Measurements from ENCODE around the gene BNC1. TPM values are rescaled to one million over a fixed set of nuclear protein-coding genes. Genes with fewer than 3 reads are reported as not detected.

Gene BNC1
- total RNA-seq, 1 experiment from 2014 or later, result not detected

- Histone ChIP-seq H3K4me2 (ENCODE audit: low read depth, low read length, poor library complexity, severe bottlenecking) (no peak overlapping the region), H3K27ac (ENCODE audit: low read length) (no peak overlapping the region), H3K9me3 (ENCODE audit: low read length) (no peaks in the 10 kb centered on the region), H4K20me1 (ENCODE audit: insufficient read depth, low read depth, low read length) (no peaks in the 10 kb centered on the region), H3K79me2 (ENCODE audit: low read length) (no peaks in the 10 kb centered on the region), H3K4me3 (ENCODE audit: low read length) (no peak overlapping the region), H3K9ac (ENCODE audit: low read length) (no peak overlapping the region), H3K9me2 (replicated peaks; ENCODE audit: insufficient read depth, low read length) (no peaks in the 10 kb centered on the region), H3K27me3 (ENCODE audit: low read length) (no peaks in the 10 kb centered on the region), H2AFZ (ENCODE audit: low read length) (no peak overlapping the region), H3K4me1 (ENCODE audit: low read length) (no peaks in the 10 kb centered on the region), H3K36me3 (ENCODE audit: insufficient read depth, low read length) (no peaks in the 10 kb centered on the region)
- DNase-seq, result no peak
Measured at GRCh38 chr15:83304861-83305703, 20.6 kb upstream of the BNC1 start.

GRCh38 chr15:83303535-83303934 lies 19.1 kb upstream of the BNC1 start:
- Histone ChIP-seq H3K27me3 (ENCODE audit: low read length) (no peaks in the 10 kb centered on the region), H2AFZ (ENCODE audit: low read length) (no peak overlapping the region), H3K9me3 (ENCODE audit: low read length) (no peaks in the 10 kb centered on the region), H3K4me3 (ENCODE audit: low read length) (no peak overlapping the region), H4K20me1 (ENCODE audit: insufficient read depth, low read depth, low read length) (no peaks in the 10 kb centered on the region), H3K9me2 (replicated peaks; ENCODE audit: insufficient read depth, low read length) (no peaks in the 10 kb centered on the region), H3K4me2 (ENCODE audit: low read depth, low read length, poor library complexity, severe bottlenecking) (no peak overlapping the region), H3K9ac (ENCODE audit: low read length) (no peak overlapping the region), H3K4me1 (ENCODE audit: low read length) (no peaks in the 10 kb centered on the region), H3K79me2 (ENCODE audit: low read length) (no peaks in the 10 kb centered on the region), H3K27ac (ENCODE audit: low read length) (no peak overlapping the region), H3K36me3 (ENCODE audit: insufficient read depth, low read length) (no peaks in the 10 kb centered on the region)
- DNase-seq, result no peak

- Histone ChIP-seq H3K79me2 (ENCODE audit: low read length) (no peaks in the 10 kb centered on the region), H3K9me3 (ENCODE audit: low read length) (no peaks in the 10 kb centered on the region), H3K9ac (ENCODE audit: low read length) (no peak overlapping the region), H2AFZ (ENCODE audit: low read length) (no peak overlapping the region), H4K20me1 (ENCODE audit: insufficient read depth, low read depth, low read length) (no peaks in the 10 kb centered on the region), H3K27me3 (ENCODE audit: low read length) (no peaks in the 10 kb centered on the region), H3K4me2 (ENCODE audit: low read depth, low read length, poor library complexity, severe bottlenecking) (no peak overlapping the region), H3K27ac (ENCODE audit: low read length) (no peak overlapping the region), H3K9me2 (replicated peaks; ENCODE audit: insufficient read depth, low read length) (no peaks in the 10 kb centered on the region), H3K36me3 (ENCODE audit: insufficient read depth, low read length) (no peaks in the 10 kb centered on the region), H3K4me3 (ENCODE audit: low read length) (no peak overlapping the region), H3K4me1 (ENCODE audit: low read length) (no peaks in the 10 kb centered on the region)
- no peak for DNase-seq
Measured at GRCh38 chr15:83300826-83301225, 16.4 kb upstream of the BNC1 start.

- H3K79me2 ChIP-seq (ENCODE audit: low read length), result no peaks in the 10 kb centered on the region
- H3K4me3 ChIP-seq (ENCODE audit: low read length), result no peak overlapping the region
- H4K20me1 ChIP-seq (ENCODE audit: insufficient read depth, low read depth, low read length), result no peaks in the 10 kb centered on the region
- no peak overlapping the region for H3K4me2 ChIP-seq (ENCODE audit: low read depth, low read length, poor library complexity, severe bottlenecking)
- no peaks in the 10 kb centered on the region for H3K9me2 ChIP-seq (replicated peaks; ENCODE audit: insufficient read depth, low read length)
- H3K27ac ChIP-seq (ENCODE audit: low read length), result no peak overlapping the region
- no peaks in the 10 kb centered on the region for H3K4me1 ChIP-seq (ENCODE audit: low read length)
- no peak overlapping the region for H2AFZ ChIP-seq (ENCODE audit: low read length)
- no peak for DNase-seq
- no peaks in the 10 kb centered on the region for H3K27me3 ChIP-seq (ENCODE audit: low read length)
- H3K9me3 ChIP-seq (ENCODE audit: low read length), result no peaks in the 10 kb centered on the region
- no peaks in the 10 kb centered on the region for H3K36me3 ChIP-seq (ENCODE audit: insufficient read depth, low read length)
- H3K9ac ChIP-seq (ENCODE audit: low read length), result no peak overlapping the region
Measured at GRCh38 chr15:83299462-83299861, 15.0 kb upstream of the BNC1 start.

GRCh38 chr15:83295417-83295816 lies 11.0 kb upstream of the BNC1 start:
- Histone ChIP-seq H3K4me3 (ENCODE audit: low read length) (no peak overlapping the region), H3K27me3 (ENCODE audit: low read length) (no peaks in the 10 kb centered on the region), H3K9ac (ENCODE audit: low read length) (no peak overlapping the region), H2AFZ (ENCODE audit: low read length) (no peak overlapping the region), H3K4me1 (ENCODE audit: low read length) (no peaks in the 10 kb centered on the region), H3K9me3 (ENCODE audit: low read length) (no peaks in the 10 kb centered on the region), H3K36me3 (ENCODE audit: insufficient read depth, low read length) (no peaks in the 10 kb centered on the region), H3K9me2 (replicated peaks; ENCODE audit: insufficient read depth, low read length) (no peaks in the 10 kb centered on the region), H3K4me2 (ENCODE audit: low read depth, low read length, poor library complexity, severe bottlenecking) (no peak overlapping the region), H3K79me2 (ENCODE audit: low read length) (no peaks in the 10 kb centered on the region), H4K20me1 (ENCODE audit: insufficient read depth, low read depth, low read length) (no peaks in the 10 kb centered on the region), H3K27ac (ENCODE audit: low read length) (no peak overlapping the region)
- no peak for DNase-seq

GRCh38 chr15:83293201-83293600 lies 8.7 kb upstream of the BNC1 start:
- DNase-seq, result no peak
- H3K27me3 ChIP-seq (ENCODE audit: low read length), result no peaks in the 10 kb centered on the region
- no peak overlapping the region for H3K4me2 ChIP-seq (ENCODE audit: low read depth, low read length, poor library complexity, severe bottlenecking)
- H2AFZ ChIP-seq (ENCODE audit: low read length), result no peak overlapping the region
- H3K4me1 ChIP-seq (ENCODE audit: low read length), result no peaks in the 10 kb centered on the region
- no peaks in the 10 kb centered on the region for H3K9me3 ChIP-seq (ENCODE audit: low read length)
- H3K9ac ChIP-seq (ENCODE audit: low read length), result no peak overlapping the region
- H3K4me3 ChIP-seq (ENCODE audit: low read length), result no peak overlapping the region
- H3K9me2 ChIP-seq (replicated peaks; ENCODE audit: insufficient read depth, low read length), result no peaks in the 10 kb centered on the region
- no peaks in the 10 kb centered on the region for H3K36me3 ChIP-seq (ENCODE audit: insufficient read depth, low read length)
- H3K79me2 ChIP-seq (ENCODE audit: low read length), result no peaks in the 10 kb centered on the region
- no peak overlapping the region for H3K27ac ChIP-seq (ENCODE audit: low read length)
- H4K20me1 ChIP-seq (ENCODE audit: insufficient read depth, low read depth, low read length), result no peaks in the 10 kb centered on the region

GRCh38 chr15:83292317-83292716 lies 7.9 kb upstream of the BNC1 start:
- no peak overlapping the region for H2AFZ ChIP-seq (ENCODE audit: low read length)
- H3K79me2 ChIP-seq (ENCODE audit: low read length), result no peaks in the 10 kb centered on the region
- H3K36me3 ChIP-seq (ENCODE audit: insufficient read depth, low read length), result no peaks in the 10 kb centered on the region
- H3K4me3 ChIP-seq (ENCODE audit: low read length), result no peak overlapping the region
- DNase-seq, result no peak
- H3K4me2 ChIP-seq (ENCODE audit: low read depth, low read length, poor library complexity, severe bottlenecking), result no peak overlapping the region
- H3K9me3 ChIP-seq (ENCODE audit: low read length), result no peaks in the 10 kb centered on the region
- H4K20me1 ChIP-seq (ENCODE audit: insufficient read depth, low read depth, low read length), result no peaks in the 10 kb centered on the region
- H3K27ac ChIP-seq (ENCODE audit: low read length), result no peak overlapping the region
- no peaks in the 10 kb centered on the region for H3K4me1 ChIP-seq (ENCODE audit: low read length)
- H3K27me3 ChIP-seq (ENCODE audit: low read length), result no peaks in the 10 kb centered on the region
- no peaks in the 10 kb centered on the region for H3K9me2 ChIP-seq (replicated peaks; ENCODE audit: insufficient read depth, low read length)
- H3K9ac ChIP-seq (ENCODE audit: low read length), result no peak overlapping the region

- no peak for DNase-seq
- H3K79me2 ChIP-seq (ENCODE audit: low read length), result no peaks in the 10 kb centered on the region
- no peaks in the 10 kb centered on the region for H3K27me3 ChIP-seq (ENCODE audit: low read length)
- H3K4me1 ChIP-seq (ENCODE audit: low read length), result no peaks in the 10 kb centered on the region
- no peaks in the 10 kb centered on the region for H4K20me1 ChIP-seq (ENCODE audit: insufficient read depth, low read depth, low read length)
- H3K4me2 ChIP-seq (ENCODE audit: low read depth, low read length, poor library complexity, severe bottlenecking), result no peak overlapping the region
- no peak overlapping the region for H3K4me3 ChIP-seq (ENCODE audit: low read length)
- no peak overlapping the region for H3K27ac ChIP-seq (ENCODE audit: low read length)
- no peak overlapping the region for H3K9ac ChIP-seq (ENCODE audit: low read length)
- H2AFZ ChIP-seq (ENCODE audit: low read length), result no peak overlapping the region
- H3K9me3 ChIP-seq (ENCODE audit: low read length), result no peaks in the 10 kb centered on the region
- no peaks in the 10 kb centered on the region for H3K9me2 ChIP-seq (replicated peaks; ENCODE audit: insufficient read depth, low read length)
- no peaks in the 10 kb centered on the region for H3K36me3 ChIP-seq (ENCODE audit: insufficient read depth, low read length)
Measured at GRCh38 chr15:83290236-83290635, 5.8 kb upstream of the BNC1 start.
